ENCODE data around the gene SLC38A11.

SLC38A11 gene

GRCh38 chr2:164913640-164914350 is 41.5 kb downstream of the SLC38A11 start:
- DNase-seq, result peak; percentile 69

GRCh38 chr2:164913011-164913410 is 42.3 kb downstream of the SLC38A11 start:
- DNase-seq, result no peak

- no peak for DNase-seq
These were observed 43.5 kb downstream of the SLC38A11 start for GRCh38 chr2:164911832-164912231.

GRCh38 chr2:164910101-164910899 is 45.0 kb downstream of the SLC38A11 start:
- DNase-seq, result peak; percentile 76

- DNase-seq, result no peak
These were observed 48.4 kb downstream of the SLC38A11 start for GRCh38 chr2:164906947-164907346.

- no peak for DNase-seq
These were observed 50.0 kb downstream of the SLC38A11 start for GRCh38 chr2:164905307-164905706.

- DNase-seq, result peak; percentile 89
These were observed 51.4 kb downstream of the SLC38A11 start for GRCh38 chr2:164903951-164904350.

- peak; percentile 93 for DNase-seq
These were observed 52.1 kb downstream of the SLC38A11 start for GRCh38 chr2:164903204-164903603.

GRCh38 chr2:164899121-164899520 is 56.2 kb downstream of the SLC38A11 start:
- DNase-seq, result no peak

- no peak for DNase-seq
These were observed 56.9 kb downstream of the SLC38A11 start for GRCh38 chr2:164898475-164898874.

- no peak for DNase-seq
These were observed 57.7 kb downstream of the SLC38A11 start for GRCh38 chr2:164897469-164898260.

- no peak for DNase-seq
These were observed 58.5 kb downstream of the SLC38A11 start for GRCh38 chr2:164896634-164897355.

GRCh38 chr2:164896226-164896625 is 59.1 kb downstream of the SLC38A11 start:
- no peak for DNase-seq

- no peak for DNase-seq
These were observed 63.9 kb downstream of the SLC38A11 start for GRCh38 chr2:164891460-164891859.

GRCh38 chr2:164890544-164890943 is 64.8 kb downstream of the SLC38A11 start:
- no peak for DNase-seq

GRCh38 chr2:164888592-164888991 is 66.7 kb downstream of the SLC38A11 start:
- no peak for DNase-seq

GRCh38 chr2:164887434-164888144 is 67.7 kb downstream of the SLC38A11 start:
- DNase-seq, result no peak

- no peak for DNase-seq
These were observed 73.0 kb downstream of the SLC38A11 start for GRCh38 chr2:164882276-164882675.

GRCh38 chr2:164881524-164881923 is 73.8 kb downstream of the SLC38A11 start:
- DNase-seq, result no peak

GRCh38 chr2:164879901-164880535 is 75.3 kb downstream of the SLC38A11 start:
- no peak for DNase-seq

- no peak for DNase-seq
These were observed 77.4 kb downstream of the SLC38A11 start for GRCh38 chr2:164877927-164878326.

- no peak for DNase-seq
These were observed 78.2 kb downstream of the SLC38A11 start for GRCh38 chr2:164877169-164877568.
